ENCODE measurements around the gene NACC1. TPM values are rescaled to one million over a fixed set of nuclear protein-coding genes. Genes with fewer than 3 reads are reported as not detected.

NACC1 gene
- 12.9 TPM for total RNA-seq
- polyA plus RNA-seq (ENCODE audit: insufficient read depth in 1 of 8, insufficient read length in 8 of 8, low replicate concordance in 1 of 8) = 10 to 100 TPM; 16.6 to 23.4 (median 19.9) TPM
- long read RNA-seq, donor 1, full-length matches to known transcripts = 2 of 2 reads
- long read RNA-seq, donor 1, partial matches to known transcripts = 0 of 2 reads
- long read RNA-seq, donor 1, other reads (novel, unspliced or antisense) = 0 of 2 reads
- long read RNA-seq, donor 2 = 0 reads
- long read RNA-seq, donor 3, full-length matches to known transcripts = 3 of 3 reads
- long read RNA-seq, donor 3, partial matches to known transcripts = 0 of 3 reads
- long read RNA-seq, donor 3, other reads (novel, unspliced or antisense) = 0 of 3 reads
- long read RNA-seq, donor 4, full-length matches to known transcripts = 3 of 3 reads
- long read RNA-seq, donor 4, partial matches to known transcripts = 0 of 3 reads
- long read RNA-seq, donor 4, other reads (novel, unspliced or antisense) = 0 of 3 reads
- long read RNA-seq, donor 5, full-length matches to known transcripts = 3 of 9 reads
- long read RNA-seq, donor 5, partial matches to known transcripts = 6 of 9 reads
- long read RNA-seq, donor 5, other reads (novel, unspliced or antisense) = 0 of 9 reads
- long read RNA-seq, donor 6, full-length matches to known transcripts = 7 of 7 reads
- long read RNA-seq, donor 6, partial matches to known transcripts = 0 of 7 reads
- long read RNA-seq, donor 6, other reads (novel, unspliced or antisense) = 0 of 7 reads
- long read RNA-seq, donor 7, full-length matches to known transcripts = 6 of 6 reads
- long read RNA-seq, donor 7, partial matches to known transcripts = 0 of 6 reads
- long read RNA-seq, donor 7, other reads (novel, unspliced or antisense) = 0 of 6 reads
- long read RNA-seq, donor 8 = 0 reads
- long read RNA-seq, donor 9, full-length matches to known transcripts = 3 of 3 reads
- long read RNA-seq, donor 9, partial matches to known transcripts = 0 of 3 reads
- long read RNA-seq, donor 9, other reads (novel, unspliced or antisense) = 0 of 3 reads
- long read RNA-seq, donor 10, full-length matches to known transcripts = 4 of 37 reads
- long read RNA-seq, donor 10, partial matches to known transcripts = 14 of 37 reads
- long read RNA-seq, donor 10, other reads (novel, unspliced or antisense) = 19 of 37 reads
- long read RNA-seq, donor 11 = 0 reads

GRCh38 chr19:13117772-13118423 lies at the start of gene NACC1:
TSS of gene NACC1 (plus strand) at chr19:13118264. CDS start at chr19:13135208, 16,944 bp downstream.
- Histone ChIP-seq H3K27me3 (ENCODE audit: control insufficient read depth, insufficient read depth, low read length) (no peaks in the 10 kb centered on the region), H3K4me3 (ENCODE audit: low read length) (peak within 1 kb of the TSS; percentile 94), H3K36me3 (ENCODE audit: control insufficient read depth, insufficient read depth, low read length) (peaks cover 16% of the 10 kb centered on the region), H3K9me3 (replicated peaks; ENCODE audit: control insufficient read depth, low read depth, low read length) (no peaks in the 10 kb centered on the region), H3K27ac (ENCODE audit: low read length) (peak within 1 kb of the TSS; percentile 67), H3K4me1 (ENCODE audit: control insufficient read depth, insufficient read depth, low read length) (peaks cover 33% of the 10 kb centered on the region)
- 0% methylated on average over 42 of the region's 65 CpGs for WGBS (ENCODE audit: insufficient coverage)
- peak; percentile 96 for DNase-seq

- WGBS (ENCODE audit: insufficient coverage) = 47% methylated on average over 14 of the region's 20 CpGs
- H3K27ac ChIP-seq (ENCODE audit: low read length) = peak overlapping the region; percentile 65
- H3K27me3 ChIP-seq (ENCODE audit: control insufficient read depth, insufficient read depth, low read length) = no peaks in the 10 kb centered on the region
- H3K36me3 ChIP-seq (ENCODE audit: control insufficient read depth, insufficient read depth, low read length) = peaks cover 39% of the 10 kb centered on the region
- no peak for DNase-seq
- no peak overlapping the region for H3K4me3 ChIP-seq (ENCODE audit: low read length)
- H3K9me3 ChIP-seq (replicated peaks; ENCODE audit: control insufficient read depth, low read depth, low read length) = no peaks in the 10 kb centered on the region
- H3K4me1 ChIP-seq (ENCODE audit: control insufficient read depth, insufficient read depth, low read length) = peaks cover 88% of the 10 kb centered on the region
These were observed 48.4 kb upstream of the NACC1 start for GRCh38 chr19:13069415-13070359.

- H3K4me3 ChIP-seq (ENCODE audit: low read length) = no peak overlapping the region
- H3K27ac ChIP-seq (ENCODE audit: low read length) = peak overlapping the region; percentile 65
- H3K4me1 ChIP-seq (ENCODE audit: control insufficient read depth, insufficient read depth, low read length) = peaks cover 85% of the 10 kb centered on the region
- no peak for DNase-seq
- no peaks in the 10 kb centered on the region for H3K9me3 ChIP-seq (replicated peaks; ENCODE audit: control insufficient read depth, low read depth, low read length)
- H3K27me3 ChIP-seq (ENCODE audit: control insufficient read depth, insufficient read depth, low read length) = no peaks in the 10 kb centered on the region
- 70% methylated on average over 17 of the region's 32 CpGs for WGBS (ENCODE audit: insufficient coverage)
- peaks cover 43% of the 10 kb centered on the region for H3K36me3 ChIP-seq (ENCODE audit: control insufficient read depth, insufficient read depth, low read length)
These were observed 47.5 kb upstream of the NACC1 start for GRCh38 chr19:13070425-13071140.

GRCh38 chr19:13071444-13072187 lies 46.4 kb upstream of the NACC1 start:
- Histone ChIP-seq H3K36me3 (ENCODE audit: control insufficient read depth, insufficient read depth, low read length) (peaks cover 47% of the 10 kb centered on the region), H3K4me3 (ENCODE audit: low read length) (no peak overlapping the region), H3K27me3 (ENCODE audit: control insufficient read depth, insufficient read depth, low read length) (no peaks in the 10 kb centered on the region), H3K4me1 (ENCODE audit: control insufficient read depth, insufficient read depth, low read length) (peaks cover 85% of the 10 kb centered on the region), H3K27ac (ENCODE audit: low read length) (peak overlapping the region; percentile 65), H3K9me3 (replicated peaks; ENCODE audit: control insufficient read depth, low read depth, low read length) (no peaks in the 10 kb centered on the region)
- no peak for DNase-seq
- WGBS (ENCODE audit: insufficient coverage) = 55% methylated on average over 5 of the region's 9 CpGs

GRCh38 chr19:13072188-13072908 lies 45.7 kb upstream of the NACC1 start:
- Histone ChIP-seq H3K9me3 (replicated peaks; ENCODE audit: control insufficient read depth, low read depth, low read length) (no peaks in the 10 kb centered on the region), H3K27ac (ENCODE audit: low read length) (peak overlapping the region; percentile 7), H3K4me3 (ENCODE audit: low read length) (no peak overlapping the region), H3K4me1 (ENCODE audit: control insufficient read depth, insufficient read depth, low read length) (peaks cover 85% of the 10 kb centered on the region), H3K36me3 (ENCODE audit: control insufficient read depth, insufficient read depth, low read length) (peaks cover 44% of the 10 kb centered on the region), H3K27me3 (ENCODE audit: control insufficient read depth, insufficient read depth, low read length) (no peaks in the 10 kb centered on the region)
- 64% methylated on average over 8 of the region's 9 CpGs for WGBS (ENCODE audit: insufficient coverage)
- DNase-seq = no peak

- H3K4me3 ChIP-seq (ENCODE audit: low read length) = no peak overlapping the region
- H3K9me3 ChIP-seq (replicated peaks; ENCODE audit: control insufficient read depth, low read depth, low read length) = no peaks in the 10 kb centered on the region
- DNase-seq = no peak
- H3K27ac ChIP-seq (ENCODE audit: low read length) = no peak overlapping the region
- WGBS (ENCODE audit: insufficient coverage) = no CpG with 5 or more reads among the region's 5 CpGs
- H3K27me3 ChIP-seq (ENCODE audit: control insufficient read depth, insufficient read depth, low read length) = no peaks in the 10 kb centered on the region
- peaks cover 85% of the 10 kb centered on the region for H3K4me1 ChIP-seq (ENCODE audit: control insufficient read depth, insufficient read depth, low read length)
- peaks cover 50% of the 10 kb centered on the region for H3K36me3 ChIP-seq (ENCODE audit: control insufficient read depth, insufficient read depth, low read length)
These were observed 44.8 kb upstream of the NACC1 start for GRCh38 chr19:13073263-13073662.

GRCh38 chr19:13074378-13074777 lies 43.7 kb upstream of the NACC1 start:
- 94% methylated on average over 2 of the region's 4 CpGs for WGBS (ENCODE audit: insufficient coverage)
- H3K27ac ChIP-seq (ENCODE audit: low read length) = no peak overlapping the region
- H3K4me1 ChIP-seq (ENCODE audit: control insufficient read depth, insufficient read depth, low read length) = peaks cover 85% of the 10 kb centered on the region
- no peaks in the 10 kb centered on the region for H3K27me3 ChIP-seq (ENCODE audit: control insufficient read depth, insufficient read depth, low read length)
- no peak overlapping the region for H3K4me3 ChIP-seq (ENCODE audit: low read length)
- peaks cover 54% of the 10 kb centered on the region for H3K36me3 ChIP-seq (ENCODE audit: control insufficient read depth, insufficient read depth, low read length)
- DNase-seq = no peak
- H3K9me3 ChIP-seq (replicated peaks; ENCODE audit: control insufficient read depth, low read depth, low read length) = no peaks in the 10 kb centered on the region

GRCh38 chr19:13076320-13076719 lies 41.7 kb upstream of the NACC1 start:
- DNase-seq = no peak
- Histone ChIP-seq H3K4me3 (ENCODE audit: low read length) (no peak overlapping the region), H3K27ac (ENCODE audit: low read length) (peak overlapping the region; percentile 57), H3K9me3 (replicated peaks; ENCODE audit: control insufficient read depth, low read depth, low read length) (no peaks in the 10 kb centered on the region), H3K36me3 (ENCODE audit: control insufficient read depth, insufficient read depth, low read length) (peaks cover 58% of the 10 kb centered on the region), H3K4me1 (ENCODE audit: control insufficient read depth, insufficient read depth, low read length) (peaks cover 72% of the 10 kb centered on the region), H3K27me3 (ENCODE audit: control insufficient read depth, insufficient read depth, low read length) (no peaks in the 10 kb centered on the region)
- WGBS (ENCODE audit: insufficient coverage) = 53% methylated on average over 3 of the region's 8 CpGs
